ENCODE data around the gene AGAP5. TPM values are rescaled to one million over a fixed set of nuclear protein-coding genes. Genes with fewer than 3 reads are reported as not detected.
"Not testable (repeated sequence)": the region's sequence is repeated elsewhere in the genome, so short reads cannot be mapped to it uniquely, and the experiment has no call there.

The AGAP5 gene
- polyA plus RNA-seq, 1 experiment: 4.0 TPM

DNA sequence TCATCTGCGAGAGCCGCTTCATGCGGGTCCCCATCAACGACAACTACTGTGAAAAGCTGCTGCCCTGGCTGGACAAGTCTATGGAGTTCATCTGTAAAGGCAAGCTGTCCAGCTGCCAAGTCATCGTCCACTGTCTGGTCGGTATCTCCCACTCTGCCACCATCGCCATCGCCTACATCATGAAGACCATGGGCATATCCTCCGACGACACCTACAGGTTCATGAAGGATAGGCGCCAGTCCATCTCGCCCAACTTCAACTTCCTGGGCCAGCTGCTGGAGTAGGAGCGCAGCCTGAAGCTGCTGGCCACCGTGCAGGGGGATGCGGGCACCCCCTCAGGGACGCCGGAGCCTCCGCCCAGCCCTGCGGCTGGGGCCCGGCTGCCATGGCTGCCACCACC lies 34.5 kb upstream of the AGAP5 start:
- CTCF ChIA-PET: no interaction called here
- TF ChIP-seq CTCF (IDR thresholded peaks at IDR 0.05; ENCODE audit: insufficient read depth, low read depth, low read length): no peak
- Histone ChIP-seq H3K4me3 (ENCODE audit: low read depth, low read length) (no peak overlapping the region), H3K27me3 (ENCODE audit: control insufficient read depth, insufficient read depth, low read length) (no peaks in the 10 kb centered on the region), H3K36me3 (ENCODE audit: control insufficient read depth, insufficient read depth, low read length) (peaks cover 15% of the 10 kb centered on the region)
- no peak for DNase-seq (ENCODE audit: low read depth)
- POLR2A ChIA-PET: no interaction called here

GRCh38 chr10:73731588-73732375 lies 33.9 kb upstream of the AGAP5 start:
- no peak overlapping the region for H3K4me3 ChIP-seq (ENCODE audit: low read depth, low read length)
- ChIA-PET POLR2A (no interaction called here), CTCF (interaction anchor here (1.2 to 1.3 kb wide), 2 partner anchors 10 to 11 kb away, joined by 3 to 4 read pairs; no protein-coding TSS in a partner anchor)
- H3K27me3 ChIP-seq (ENCODE audit: control insufficient read depth, insufficient read depth, low read length): no peaks in the 10 kb centered on the region
- no peak for DNase-seq (ENCODE audit: low read depth)
- H3K36me3 ChIP-seq (ENCODE audit: control insufficient read depth, insufficient read depth, low read length): peaks cover 18% of the 10 kb centered on the region
- TF ChIP-seq CTCF (IDR thresholded peaks at IDR 0.05; ENCODE audit: insufficient read depth, low read depth, low read length): no peak

DNA sequence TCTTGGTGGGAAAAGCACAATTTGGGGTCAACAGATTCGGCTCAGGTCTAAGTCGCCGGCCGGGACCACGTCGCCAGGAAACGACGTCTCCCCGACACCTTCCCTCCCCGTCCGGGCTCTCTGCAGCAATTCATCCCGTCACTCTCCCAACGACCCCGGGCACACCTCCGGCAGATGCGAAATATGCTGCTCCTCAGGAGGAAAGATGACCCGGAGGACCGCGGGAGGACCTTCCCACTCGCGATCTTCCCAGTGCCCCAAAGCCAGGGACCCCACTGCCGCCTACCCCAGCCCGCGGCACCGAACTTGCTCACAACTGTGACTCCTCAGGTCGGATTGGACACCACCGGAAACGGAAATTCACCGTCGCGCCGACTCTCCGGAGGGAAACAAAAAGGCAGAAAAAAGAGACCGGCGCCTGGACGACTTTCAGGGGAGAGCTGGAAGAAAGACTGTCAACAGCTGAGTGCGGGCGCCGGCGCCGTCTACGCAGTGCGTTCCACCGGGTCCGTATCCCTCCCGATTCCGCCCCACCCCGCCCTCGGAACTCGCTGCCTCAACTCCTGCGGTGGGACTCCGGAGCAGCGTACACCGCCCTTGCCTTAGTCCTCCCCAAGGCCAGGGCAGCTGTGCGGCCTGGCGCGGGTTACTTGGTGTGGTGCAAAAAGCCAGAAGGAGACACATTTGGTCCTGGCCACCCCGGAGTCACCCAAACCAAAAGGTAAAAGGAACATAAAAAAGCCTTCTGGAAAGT lies 32.4 kb upstream of the AGAP5 start:
- Histone ChIP-seq H3K27me3 (ENCODE audit: control insufficient read depth, insufficient read depth, low read length) (no peaks in the 10 kb centered on the region), H3K36me3 (ENCODE audit: control insufficient read depth, insufficient read depth, low read length) (peaks cover 18% of the 10 kb centered on the region), H3K4me3 (ENCODE audit: low read depth, low read length) (peak overlapping the region; percentile 94)
- no peak for TF ChIP-seq CTCF (IDR thresholded peaks at IDR 0.05; ENCODE audit: insufficient read depth, low read depth, low read length)
- CTCF ChIA-PET: interaction anchor here (0.7 to 1.3 kb wide), 3 partner anchors 11 to 43 kb away, joined by 3 to 4 read pairs (median 3); no protein-coding TSS in a partner anchor
- peak; percentile 62 for DNase-seq (ENCODE audit: low read depth)
- POLR2A ChIA-PET: interaction anchor here (0.5 to 1.0 kb wide), 3 partner anchors 14 to 220 kb away, joined by 3 to 5 read pairs (median 3); partner anchors contain the start of gene SEC24C

DNA sequence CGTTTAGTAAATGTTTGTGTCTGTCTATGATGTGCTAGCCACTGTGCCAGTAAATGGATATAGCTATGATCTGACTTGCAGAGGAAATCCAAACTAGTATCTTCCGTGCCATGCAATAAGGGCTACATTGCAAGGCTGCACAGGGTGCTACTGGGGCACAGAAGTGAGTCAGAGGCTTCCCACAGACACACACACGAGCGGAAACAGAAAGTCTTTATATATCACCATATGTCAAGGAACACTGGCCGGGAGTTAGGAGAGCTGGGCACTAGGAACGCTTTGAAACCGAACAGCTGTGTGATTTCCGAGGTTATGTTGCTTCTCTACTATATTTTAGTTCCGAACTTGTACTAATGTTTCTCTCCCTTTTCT lies 31.9 kb upstream of the AGAP5 start:
- H3K27me3 ChIP-seq (ENCODE audit: control insufficient read depth, insufficient read depth, low read length); DNase-seq (ENCODE audit: low read depth): not testable (repeated sequence)
- ChIA-PET CTCF (interaction anchor here (0.7 kb wide), 1 partner anchor 43 kb away, joined by 3 read pairs; no protein-coding TSS in a partner anchor), POLR2A (interaction anchor here (0.5 to 1.0 kb wide), 3 partner anchors 15 to 221 kb away, joined by 3 to 5 read pairs (median 3); partner anchors contain the start of gene SEC24C)
- Histone ChIP-seq H3K4me3 (ENCODE audit: low read depth, low read length) (peak overlapping the region; percentile 94), H3K36me3 (ENCODE audit: control insufficient read depth, insufficient read depth, low read length) (peaks cover 18% of the 10 kb centered on the region)

- peaks cover 9% of the 10 kb centered on the region for H3K36me3 ChIP-seq (ENCODE audit: control insufficient read depth, insufficient read depth, low read length)
- no peak for TF ChIP-seq CTCF (IDR thresholded peaks at IDR 0.05; ENCODE audit: insufficient read depth, low read depth, low read length)
- DNase-seq (ENCODE audit: low read depth): no peak
- ChIA-PET CTCF (no interaction called here), POLR2A (no interaction called here)
- H3K27me3 ChIP-seq (ENCODE audit: control insufficient read depth, insufficient read depth, low read length): no peaks in the 10 kb centered on the region
- H3K4me3 ChIP-seq (ENCODE audit: low read depth, low read length): no peak overlapping the region
These were observed 25.6 kb upstream of the AGAP5 start for GRCh38 chr10:73723516-73723915.

- peaks cover 11% of the 10 kb centered on the region for H3K36me3 ChIP-seq (ENCODE audit: control insufficient read depth, insufficient read depth, low read length)
- H3K4me3 ChIP-seq (ENCODE audit: low read depth, low read length); POLR2A ChIA-PET; DNase-seq (ENCODE audit: low read depth); H3K27me3 ChIP-seq (ENCODE audit: control insufficient read depth, insufficient read depth, low read length): not testable (repeated sequence)
- CTCF ChIA-PET: interaction anchor here (0.7 kb wide), 1 partner anchor 42 kb away, joined by 3 read pairs; no protein-coding TSS in a partner anchor
These were observed 22.7 kb upstream of the AGAP5 start for GRCh38 chr10:73720561-73720960.
